Stimulated activated CD4-positive, alpha-beta T cell treated with anti-CD3 and anti-CD28 coated beads, Interleukin-15, amount 100 ng/mL, for 48 hours (primary cell): ENCODE measurements around the gene MERTK.
"Not testable (repeated sequence)": the region's sequence is repeated elsewhere in the genome, so short reads cannot be mapped to it uniquely, and the experiment has no call there.

Experiments
- DNase-seq, 2 donors: peaks; one replicate each; pipeline ENCODE4 v3.0.0-alpha.2; 2020; ENCODE audit warnings: low read depth in 2 of 2

MERTK gene

GRCh38 chr2:112007493-112007892 lies 109.1 kb downstream of the MERTK start:
- no peak for DNase-seq

DNA sequence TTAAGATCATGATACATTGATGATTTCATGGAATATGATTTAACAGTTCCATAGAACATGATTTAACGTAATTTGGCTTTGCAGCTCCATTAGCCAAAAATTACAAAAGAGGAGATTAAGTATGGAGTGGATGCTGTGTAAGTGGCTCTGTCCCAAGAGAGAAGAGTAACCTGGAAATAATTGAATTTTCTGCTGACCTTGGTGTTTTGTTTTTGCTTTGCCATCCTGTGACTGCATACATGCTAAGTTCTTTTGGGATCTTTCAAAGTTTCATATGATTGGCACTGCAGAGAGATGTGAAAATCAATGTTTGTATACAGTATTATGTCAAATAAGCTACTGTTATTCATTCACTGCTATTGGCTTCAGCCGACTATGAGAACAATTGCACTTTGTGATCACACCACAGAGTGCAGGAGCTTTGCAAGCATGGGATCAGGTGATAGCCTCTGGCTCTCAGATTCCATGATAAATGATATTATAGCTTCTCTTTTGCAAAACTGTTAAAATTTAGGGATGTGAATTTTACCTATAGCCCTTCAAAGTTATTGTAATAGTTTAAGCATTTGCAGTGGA lies 110.6 kb downstream of the MERTK start:
- no peak for DNase-seq

GRCh38 chr2:112010751-112011150 lies 112.3 kb downstream of the MERTK start:
- DNase-seq: no peak

- no peak for DNase-seq
Observed at GRCh38 chr2:112012556-112012955, 114.1 kb downstream of the MERTK start.

DNA sequence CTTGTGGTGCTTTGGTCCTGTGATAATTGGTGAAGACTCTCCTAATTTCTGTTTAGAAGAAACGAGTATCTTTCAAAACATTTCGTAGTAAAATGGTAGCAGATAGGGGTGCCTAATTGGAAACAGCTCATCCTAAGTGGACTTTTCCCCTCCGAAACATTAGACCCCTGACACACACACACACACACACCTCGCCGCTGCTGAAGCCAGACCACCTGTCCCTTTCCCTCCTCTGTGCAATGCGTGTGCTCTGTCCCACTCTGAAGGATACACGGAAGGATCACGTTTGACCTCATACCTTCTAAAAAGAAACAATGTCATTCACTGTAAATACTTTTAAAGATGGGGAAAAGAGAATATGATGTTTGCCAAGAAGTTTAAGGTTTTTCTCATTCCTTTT lies 120.4 kb downstream of the MERTK start:
- DNase-seq: no peak

DNA sequence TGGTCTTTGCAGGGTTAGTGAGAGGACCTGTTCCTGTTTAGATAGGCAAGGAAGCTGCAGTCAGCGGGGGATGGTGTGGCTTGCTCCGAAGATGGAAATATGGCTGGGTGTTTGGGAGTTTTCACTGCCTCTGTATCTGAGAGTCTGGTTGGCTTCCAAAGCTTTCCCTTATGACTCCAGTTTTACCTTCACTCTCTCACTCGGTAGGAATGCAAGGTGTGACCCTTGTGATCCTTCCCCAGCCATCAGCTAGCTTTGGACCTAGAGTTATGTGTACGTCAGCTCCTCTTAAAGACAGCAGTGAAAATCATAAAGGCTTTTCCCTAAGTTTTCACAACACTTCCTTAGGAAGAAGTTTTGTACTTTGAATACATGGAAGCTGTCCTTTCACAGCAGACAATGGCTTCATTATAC lies 121.2 kb downstream of the MERTK start:
- no peak for DNase-seq

DNA sequence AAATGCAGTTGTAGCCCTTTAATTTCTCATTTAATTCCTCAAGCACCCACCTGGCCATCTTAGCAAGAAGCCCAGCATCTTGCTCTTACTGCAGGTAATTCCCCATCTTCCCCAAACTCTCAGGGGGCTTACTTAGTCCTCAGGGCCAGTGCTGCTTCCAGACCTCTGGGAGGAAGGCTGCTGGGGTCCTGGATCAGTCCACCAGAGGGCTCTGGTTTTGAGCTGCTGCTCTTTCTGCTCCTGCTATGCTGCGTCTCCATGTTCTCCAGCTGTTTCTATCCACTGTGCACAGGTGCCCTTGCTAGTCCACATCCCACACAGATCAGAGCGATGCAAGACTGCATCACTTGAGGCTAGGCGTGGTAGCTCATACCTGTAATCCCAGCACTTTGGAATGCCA lies 122.2 kb downstream of the MERTK start:
- no peak for DNase-seq

- DNase-seq: no peak
Observed at GRCh38 chr2:112021290-112021689, 122.9 kb downstream of the MERTK start.

GRCh38 chr2:112021781-112022231 lies 123.4 kb downstream of the MERTK start:
- DNase-seq: no peak

GRCh38 chr2:112023707-112024106 lies 125.3 kb downstream of the MERTK start:
- no peak for DNase-seq

- DNase-seq: no peak
Observed at GRCh38 chr2:112024231-112024630, 125.8 kb downstream of the MERTK start.

DNA sequence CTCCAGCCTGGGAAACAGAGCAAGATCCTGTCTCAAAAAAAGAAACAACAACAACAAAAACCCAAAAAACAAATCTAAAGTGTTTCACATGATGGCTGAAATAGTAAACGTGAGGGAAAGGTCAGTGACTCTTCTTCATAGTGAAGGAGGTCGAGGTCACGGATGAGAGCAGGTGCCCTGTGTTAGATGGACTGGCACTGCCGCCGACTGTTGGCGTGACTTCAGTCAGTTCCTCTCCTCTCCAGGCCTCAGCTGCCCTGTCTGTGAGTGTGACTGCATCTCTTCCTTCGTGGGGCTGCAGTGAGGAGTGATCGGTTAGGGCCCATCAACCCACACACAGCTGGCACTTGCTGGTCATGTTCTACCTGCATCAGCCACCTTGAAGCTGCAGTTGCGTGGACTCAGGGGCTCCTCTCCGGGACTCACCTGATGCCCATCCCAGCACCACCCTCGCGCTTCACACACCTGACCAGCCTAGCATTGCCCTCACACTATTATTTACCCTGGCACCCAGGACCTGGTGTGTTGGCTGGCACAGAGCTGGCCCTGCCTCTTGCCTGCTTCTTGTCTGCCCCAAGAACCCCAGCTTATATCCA lies 126.6 kb downstream of the MERTK start:
- no peak for DNase-seq

DNA sequence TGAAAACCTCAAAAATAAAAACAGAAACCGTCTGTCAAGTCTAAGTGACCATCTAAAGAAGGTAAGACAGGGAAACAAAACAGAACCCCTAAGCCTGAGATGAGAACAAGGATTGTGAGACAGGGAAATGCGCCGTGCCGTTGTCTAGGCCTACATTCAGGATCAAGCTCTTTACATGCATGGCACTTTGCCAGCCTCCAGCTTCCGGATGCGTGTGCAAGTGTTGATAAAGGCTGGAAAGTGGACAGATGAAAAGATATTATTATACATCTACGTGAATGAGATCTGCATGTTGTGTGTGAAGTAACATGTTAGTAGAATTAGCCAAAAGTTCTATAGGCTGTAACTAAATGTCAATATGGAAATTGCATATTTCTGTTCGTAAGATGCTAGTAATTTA lies 128.1 kb downstream of the MERTK start:
- DNase-seq: no peak

GRCh38 chr2:112027767-112028166 lies 129.4 kb downstream of the MERTK start:
- DNase-seq: no peak

GRCh38 chr2:112029164-112029563 lies 130.8 kb downstream of the MERTK start:
- no peak for DNase-seq

DNA sequence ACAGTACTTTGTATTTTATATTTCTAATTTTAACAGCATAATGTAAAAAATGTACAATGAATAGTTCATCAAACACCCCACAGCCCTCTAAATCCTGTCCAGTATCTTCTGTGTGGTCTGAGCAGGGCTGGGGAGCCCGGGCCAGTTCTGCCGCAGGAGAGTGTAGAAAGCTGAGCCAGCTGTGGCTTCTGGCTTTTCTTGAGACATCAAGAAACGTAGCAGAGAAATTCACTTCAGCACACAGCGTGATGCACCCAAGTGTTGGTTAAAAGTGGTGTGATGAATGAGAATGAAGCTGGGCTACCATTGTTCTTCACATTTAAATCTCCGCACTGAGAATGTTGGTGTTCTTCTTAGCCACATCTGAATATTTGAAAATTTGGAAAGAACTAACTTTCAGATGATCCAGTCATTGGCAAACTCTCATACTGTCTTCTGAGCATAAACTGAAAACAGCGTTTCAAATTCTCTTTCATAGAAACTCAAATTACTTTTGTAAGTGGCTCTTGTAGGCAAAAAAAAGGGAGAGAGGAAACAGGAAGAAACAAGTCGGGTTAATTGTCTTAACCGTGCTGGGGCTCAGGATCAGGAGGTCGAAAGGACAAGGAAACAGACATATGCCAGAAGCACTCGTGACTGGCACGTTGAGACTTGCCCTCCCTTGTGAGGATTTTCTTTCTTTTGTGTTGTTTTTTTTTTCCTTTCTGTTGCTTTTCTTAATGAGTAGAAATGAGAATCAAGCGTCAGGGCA lies 133.2 kb downstream of the MERTK start:
- DNase-seq: no peak

GRCh38 chr2:112032224-112032586 lies 133.8 kb downstream of the MERTK start:
- DNase-seq: no peak

DNA sequence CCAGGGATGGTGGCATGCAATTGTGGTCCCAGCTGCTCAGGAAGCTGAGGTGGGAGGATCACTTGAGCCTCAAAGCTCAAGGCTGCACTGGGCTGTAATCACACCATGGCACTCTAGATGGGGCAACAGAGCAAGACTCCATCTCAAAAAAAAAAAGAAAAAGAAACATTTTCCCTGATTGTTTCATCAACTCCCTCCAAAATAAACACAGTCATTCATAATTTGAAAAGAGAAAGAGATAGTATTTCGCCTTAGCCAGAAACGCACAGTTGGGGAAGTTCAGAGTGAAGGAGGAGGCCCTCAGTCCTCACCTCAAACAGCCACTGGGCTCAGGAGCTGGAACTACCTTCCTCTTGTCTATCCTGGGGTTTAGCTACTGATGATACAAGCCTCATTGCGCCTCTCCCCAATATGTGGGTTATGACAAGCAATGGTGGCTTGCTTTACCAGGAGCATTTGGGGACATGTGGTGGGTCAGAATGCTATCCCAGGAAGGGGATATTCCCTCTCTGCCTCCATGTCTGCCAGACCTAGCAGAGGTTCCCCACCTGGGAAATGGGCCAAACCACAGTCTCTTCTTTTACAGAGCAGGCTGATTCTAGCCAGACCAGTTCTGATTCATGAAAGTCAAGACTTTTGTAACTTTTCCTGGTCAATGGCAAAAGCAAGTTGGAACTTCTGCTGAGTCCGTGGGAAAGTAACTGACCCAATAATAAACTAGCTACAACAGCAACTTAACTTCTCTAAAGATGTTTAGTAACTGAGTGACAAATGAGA lies 134.5 kb downstream of the MERTK start:
- no peak for DNase-seq

DNA sequence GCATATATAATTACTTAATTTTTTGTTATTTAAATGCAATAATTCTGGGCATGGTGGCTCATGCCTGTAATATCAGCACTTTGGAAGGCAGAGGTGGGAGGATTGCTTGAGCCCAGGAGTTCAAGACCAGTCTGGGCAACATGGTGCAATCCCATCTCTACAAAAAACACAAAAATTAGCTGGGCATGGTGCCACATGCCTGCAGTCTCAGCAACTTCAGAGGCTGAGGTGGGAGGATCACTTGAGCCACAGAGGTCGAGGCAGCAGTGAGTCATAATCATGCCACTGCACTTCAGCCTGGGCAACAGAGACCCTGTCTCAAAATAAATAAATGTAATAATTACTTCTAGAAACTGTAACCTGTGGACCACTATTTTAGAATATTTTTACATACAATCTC lies 135.2 kb downstream of the MERTK start:
- DNase-seq: no peak

DNA sequence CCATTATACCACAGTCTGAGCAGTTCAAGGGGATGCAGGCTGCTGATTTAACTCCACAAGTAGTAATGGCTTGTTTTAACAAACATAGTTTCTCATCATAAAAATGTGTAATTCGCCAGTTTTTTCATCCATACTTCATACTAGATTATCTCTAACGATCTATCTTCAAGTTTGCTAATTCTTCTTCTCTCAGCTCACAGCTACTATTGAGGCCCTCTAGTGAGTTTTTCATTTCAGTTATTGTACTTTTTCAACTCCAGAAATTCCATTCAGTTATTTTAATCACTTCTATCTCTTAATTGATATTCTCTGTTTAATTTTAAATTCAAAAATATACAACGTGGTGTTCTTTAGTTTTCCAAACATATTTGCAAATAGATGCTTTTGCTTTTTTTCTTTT lies 136.5 kb downstream of the MERTK start:
- DNase-seq: no peak

DNA sequence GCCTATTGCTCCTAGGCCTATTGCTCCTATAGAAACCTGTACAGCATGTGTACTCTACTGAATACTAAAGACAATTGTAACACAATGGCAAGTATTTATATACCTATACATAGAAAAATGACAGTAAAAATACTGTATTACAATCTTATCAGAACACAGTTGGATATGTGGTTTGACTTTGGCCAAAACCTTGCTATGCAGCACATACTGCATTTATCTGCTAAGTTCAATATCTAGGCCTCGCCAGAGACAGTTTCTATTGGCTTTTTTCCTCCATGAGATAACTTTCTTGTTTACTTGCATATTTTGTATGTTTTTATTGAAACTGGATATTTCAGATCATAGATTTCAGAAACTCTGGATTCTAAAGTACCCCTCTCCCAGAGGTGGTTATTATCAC lies 137.4 kb downstream of the MERTK start:
- DNase-seq: no peak

DNA sequence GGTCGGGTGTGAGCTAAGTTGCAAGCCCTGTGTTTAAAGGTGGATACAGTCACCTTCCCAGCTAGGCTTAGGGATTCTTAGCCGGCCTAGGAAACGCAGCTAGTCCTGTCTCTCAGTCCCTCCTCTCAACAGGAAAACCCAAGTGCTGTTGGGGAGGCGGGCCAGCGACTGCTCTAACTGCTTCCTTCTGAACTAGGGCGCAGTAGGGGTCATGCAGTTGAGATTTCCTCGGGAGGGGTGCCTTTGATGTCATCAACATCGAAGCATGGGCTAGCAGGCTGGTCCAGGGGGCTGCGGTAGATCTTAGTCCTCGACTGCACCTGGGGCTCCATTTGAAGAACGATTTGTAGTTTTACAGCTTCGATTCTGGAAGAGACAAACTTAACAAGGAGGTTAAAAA lies 141.1 kb downstream of the MERTK start:
- DNase-seq: not testable (repeated sequence)

GRCh38 chr2:112040066-112040465 lies 141.7 kb downstream of the MERTK start:
- not testable (repeated sequence) for DNase-seq
